Occipital lobe (tissue), 3 donors: ENCODE results near the gene CERS6. TPM values are rescaled to one million over a fixed set of nuclear protein-coding genes. Genes with fewer than 3 reads are reported as not detected.

Experiments used
- DNase-seq: peaks from one replicate; lab custom pipeline; 2025; lab: John Stamatoyannopoulos, UW
- small RNA-seq: library from RNA; depleted of rRNA; stranded (forward); fragments of <200 nt; gene quantifications from one replicate; pipeline ENCODE3, GENCODE V24; 2014
- total RNA-seq: library from RNA; depleted of rRNA; stranded (reverse); fragments of >200 nt; gene quantifications from one replicate; pipeline ENCODE4 v1.2.3, GENCODE V29; 2014

Gene CERS6
- total RNA-seq, 1 donor from 2014 or later: 146 TPM

GRCh38 chr2:168821992-168822391, 365.9 kb downstream of the CERS6 start:
- DNase-seq: no peak

Small RNA genes lying within 50 kb of the gene (small RNA-seq; reads per million reads assigned to genes)
- gene MIR4774 (not detected), gene RN7SL813P (not detected), gene RNU6-766P (not detected)

Other genes starting within 250 kb of the CERS6 start
- 38.1 TPM for gene STK39, start 208.7 kb upstream of the CERS6 start, total RNA-seq